Fibroblast of skin of scalp (primary cell): ENCODE measurements around the gene TCF4.

ENCODE experiments used
- DNase-seq: peaks from one replicate; pipeline ENCODE4 v3.0.0-alpha.2; 2013

The TCF4 gene

DNA sequence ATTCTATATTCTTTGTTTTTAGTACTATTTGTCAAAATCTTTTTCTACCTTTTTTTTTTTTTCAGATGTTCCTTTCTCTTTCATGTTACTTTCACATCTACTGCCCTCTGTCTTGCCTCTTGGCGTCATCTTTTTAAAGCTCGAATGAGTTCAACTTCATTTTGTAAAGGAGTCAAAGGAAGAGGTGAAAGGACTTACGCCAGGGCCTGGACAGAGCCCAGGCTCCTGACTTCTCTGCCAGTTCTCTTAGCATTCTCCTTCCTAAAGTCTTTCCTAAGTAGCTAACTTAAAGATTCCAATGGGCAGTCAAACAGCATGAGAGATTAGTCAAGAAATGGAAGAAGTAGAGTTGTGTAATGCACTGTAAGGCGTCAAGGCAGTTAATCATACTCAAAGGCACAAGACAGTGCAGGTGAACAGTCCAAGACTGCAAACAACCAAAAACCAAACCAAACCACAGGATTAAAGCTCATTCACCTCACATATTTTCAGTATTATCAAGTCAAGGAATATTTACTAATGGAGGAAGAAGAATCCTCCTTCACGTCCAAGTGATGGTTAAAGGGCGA lies 301.7 kb downstream of the TCF4 start:
- no peak for DNase-seq

DNA sequence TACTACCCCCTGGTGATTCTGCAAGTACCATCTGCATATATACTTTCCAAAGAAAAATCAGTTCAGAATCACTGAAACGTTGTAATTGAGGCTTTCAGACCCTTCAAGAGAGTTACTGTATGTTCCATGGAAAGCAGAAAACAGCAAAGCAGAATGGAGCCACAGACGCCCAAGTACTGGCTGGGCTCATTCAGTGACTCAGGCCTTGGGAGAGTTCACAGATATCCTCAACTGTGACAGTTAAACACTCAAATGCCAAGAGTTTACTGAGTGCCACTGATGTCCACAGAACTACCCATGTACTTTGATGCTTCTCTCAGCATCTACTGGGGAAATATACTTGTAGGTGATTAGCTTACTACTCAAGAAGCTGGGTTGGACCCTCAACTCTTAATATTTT lies 303.4 kb downstream of the TCF4 start:
- no peak for DNase-seq

DNA sequence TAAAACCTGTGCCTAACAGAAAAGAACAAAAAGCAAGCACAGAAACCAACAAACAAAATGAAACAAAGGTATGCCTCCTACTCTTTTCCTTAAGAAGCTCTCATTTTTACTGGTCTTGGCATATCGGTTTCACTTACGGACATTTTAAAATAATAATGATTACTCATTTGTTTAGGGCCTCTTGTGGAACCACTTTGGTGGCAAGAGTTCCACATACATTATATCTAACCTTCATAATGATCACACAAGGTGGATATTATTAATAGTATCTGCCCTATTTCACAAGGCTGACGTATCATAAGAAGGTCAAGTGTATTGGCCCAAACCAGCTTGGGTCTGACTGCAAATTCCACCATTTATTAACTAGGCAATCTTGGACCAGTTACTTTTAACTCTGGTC lies 304.7 kb downstream of the TCF4 start:
- no peak for DNase-seq

DNA sequence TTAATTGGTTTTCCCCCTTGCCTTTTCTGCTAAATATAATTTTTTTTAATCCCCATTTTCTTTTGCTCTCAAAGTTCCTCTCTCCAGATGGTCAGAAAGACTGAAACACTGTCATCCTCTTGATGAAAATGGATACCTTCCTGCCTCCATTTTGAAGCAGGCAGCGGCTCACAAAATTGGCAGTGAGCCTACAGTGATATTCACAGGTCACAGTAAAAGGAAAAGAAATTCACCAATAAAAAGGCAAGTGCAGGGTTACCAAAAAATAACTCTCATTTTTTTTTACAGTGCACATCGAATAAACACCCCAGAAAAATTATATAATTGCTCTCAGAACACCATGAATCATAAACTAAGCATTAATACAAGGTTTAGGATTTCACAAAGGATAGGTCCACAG lies 307.5 kb downstream of the TCF4 start:
- peak; percentile 50 for DNase-seq

DNA sequence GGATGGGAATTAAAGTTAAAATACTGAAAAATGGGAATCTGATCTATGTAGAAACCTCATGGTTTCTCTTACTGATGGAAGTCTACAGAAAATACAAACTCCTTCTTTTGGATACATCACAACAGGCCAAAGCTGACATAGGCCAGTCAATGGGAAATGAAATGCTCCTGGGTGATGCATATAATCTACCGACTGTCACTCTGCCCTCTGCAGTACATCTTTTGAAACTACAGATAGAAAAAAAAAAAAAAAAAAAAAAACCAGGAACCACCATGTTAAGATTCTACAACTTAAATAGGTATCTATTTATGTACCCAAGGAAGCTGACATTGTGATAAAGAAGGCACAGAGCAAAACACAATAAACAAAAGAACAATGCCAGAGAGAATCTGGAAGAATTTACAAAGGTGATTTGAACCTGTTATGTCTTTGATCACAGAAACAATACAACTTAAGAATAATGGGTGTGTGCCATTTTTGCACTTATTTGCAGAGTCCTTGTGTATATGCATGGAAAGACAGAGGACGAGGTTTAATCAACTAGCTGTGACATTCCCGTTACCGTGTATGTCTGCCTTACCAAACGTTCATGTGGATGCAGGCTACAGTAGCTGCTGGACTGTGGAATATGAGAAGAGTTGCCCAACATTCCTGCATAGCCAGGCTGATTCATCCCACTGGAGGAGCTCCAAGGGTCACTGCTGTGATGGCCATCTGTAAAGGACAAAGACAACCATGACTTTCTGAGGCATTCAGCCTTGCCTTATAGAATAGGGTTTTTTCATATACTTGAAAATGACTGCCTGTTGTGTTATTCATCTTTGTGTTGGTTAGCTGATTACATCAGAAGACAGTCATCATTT lies 312.7 kb downstream of the TCF4 start:
- DNase-seq = peak; percentile 67

DNA sequence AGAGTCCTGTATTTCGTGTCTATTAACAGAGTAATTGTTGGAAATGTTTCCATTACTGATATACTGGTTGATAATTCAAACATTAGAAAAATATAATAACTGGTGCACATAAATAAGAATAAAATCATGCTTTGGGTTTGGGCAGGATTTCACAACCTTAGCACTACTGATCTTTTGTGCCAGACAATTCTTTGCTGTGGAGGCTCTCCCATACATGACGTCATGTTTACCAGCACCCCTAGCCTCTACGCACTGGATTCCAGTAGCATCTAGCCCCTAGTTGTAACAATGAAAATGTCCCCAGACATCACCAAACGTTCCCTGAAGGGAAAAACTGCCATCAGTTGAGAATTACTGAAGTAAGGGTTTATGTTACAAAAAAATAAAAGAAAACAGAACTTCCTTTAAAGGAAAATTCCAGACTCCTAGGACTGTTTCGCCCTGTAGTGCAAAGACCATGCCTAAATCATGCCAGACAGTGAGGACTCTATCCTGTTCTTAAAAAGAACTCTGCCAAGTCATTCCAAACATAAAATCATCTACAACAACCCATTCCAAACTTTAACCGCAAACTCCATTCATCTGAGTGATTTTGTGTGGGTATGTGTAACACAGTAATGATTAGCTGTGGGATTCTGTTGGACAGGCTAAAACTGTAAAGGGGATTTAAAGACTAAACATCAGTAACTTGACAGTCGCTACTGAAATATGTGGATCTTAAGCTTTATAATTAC lies 315.3 kb downstream of the TCF4 start:
- DNase-seq = peak; percentile 88

DNA sequence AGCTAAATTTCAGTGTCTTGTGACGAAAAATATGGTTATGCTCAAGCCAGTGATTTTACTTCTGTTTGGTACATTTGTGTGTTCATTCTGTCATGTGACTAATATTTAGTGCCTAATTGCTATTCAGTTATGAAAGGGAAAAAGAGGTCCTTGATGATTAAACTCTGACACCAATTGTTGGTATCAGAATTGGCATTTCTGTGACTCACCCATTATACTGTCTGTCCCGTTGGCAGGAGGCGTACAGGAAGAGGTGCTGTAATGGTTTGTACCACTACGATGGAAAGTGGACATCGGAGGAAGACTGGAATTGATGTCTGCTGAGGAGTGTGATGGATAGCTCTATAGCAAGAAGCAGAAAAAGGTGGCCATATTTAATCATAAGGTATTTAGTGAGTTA lies 318.4 kb downstream of the TCF4 start:
- DNase-seq = no peak

DNA sequence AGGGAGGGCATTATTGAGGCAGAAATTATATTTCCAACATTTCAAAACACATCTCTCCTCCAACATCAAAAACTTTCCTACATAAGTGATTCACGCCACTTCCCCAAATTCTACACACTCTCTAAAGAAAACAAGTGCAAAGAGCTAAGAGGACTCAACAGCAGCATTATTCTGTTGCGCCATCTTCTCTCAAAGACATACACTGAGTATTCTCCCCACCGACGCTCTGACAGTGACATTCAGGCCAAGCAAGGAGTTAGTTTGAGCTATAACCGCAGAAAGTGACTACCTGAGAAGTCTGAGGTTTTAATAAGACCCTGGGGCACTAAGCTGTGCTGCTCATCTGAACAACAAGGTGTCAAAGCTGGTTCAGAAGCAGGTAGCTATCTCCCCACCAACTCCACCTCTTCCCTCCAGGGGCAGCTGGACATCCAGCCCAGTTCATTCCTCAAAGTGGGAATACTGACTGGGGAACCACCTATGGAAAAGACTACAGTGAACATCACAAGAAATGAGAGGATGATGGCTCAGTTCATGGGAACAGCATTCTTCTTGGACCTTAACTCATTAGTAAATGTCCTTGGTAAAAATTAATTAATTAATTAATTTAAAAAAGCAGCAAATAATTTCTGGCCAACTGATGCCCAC lies 319.2 kb downstream of the TCF4 start:
- DNase-seq = no peak

DNA sequence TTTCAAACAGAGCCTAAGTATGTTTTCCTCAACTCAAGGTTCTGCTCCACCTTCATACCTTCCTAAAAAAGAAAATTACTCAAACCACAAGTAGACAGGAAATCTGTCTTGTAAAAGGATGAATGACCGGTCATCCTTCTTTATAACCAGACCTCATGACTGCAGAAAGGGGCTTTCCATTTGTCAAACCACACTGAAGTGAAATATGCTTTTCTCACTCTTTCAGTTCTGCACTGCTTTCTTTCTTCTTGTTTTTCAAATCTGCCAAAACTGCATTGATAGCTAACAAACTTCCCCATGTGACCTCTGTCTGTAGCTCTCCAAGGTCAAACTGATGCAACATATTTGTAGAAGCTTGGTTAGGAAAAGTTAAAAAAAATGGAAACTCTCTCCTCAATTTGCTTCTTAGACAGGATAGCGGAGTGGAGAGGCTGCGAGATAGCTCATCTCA lies 319.8 kb downstream of the TCF4 start:
- DNase-seq = no peak

DNA sequence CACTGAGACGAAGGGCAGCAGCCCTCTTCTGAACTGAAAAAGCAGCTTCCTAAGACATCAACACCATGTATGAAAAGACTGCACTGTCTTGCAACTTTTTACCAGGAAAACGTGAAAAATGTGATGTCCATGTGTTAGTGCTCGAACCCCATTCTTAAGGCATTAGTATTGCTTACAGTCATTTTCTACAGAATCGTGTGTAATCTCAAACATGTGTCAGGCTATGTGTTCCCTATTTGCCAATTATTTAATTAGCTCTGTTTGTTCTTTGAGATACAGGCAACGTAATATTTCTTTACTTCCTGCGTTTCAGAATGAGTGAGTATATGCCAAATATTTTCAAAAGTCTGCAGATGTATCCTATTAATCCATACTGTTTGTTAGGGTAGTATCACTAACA lies 321.0 kb downstream of the TCF4 start:
- DNase-seq = peak; percentile 66

DNA sequence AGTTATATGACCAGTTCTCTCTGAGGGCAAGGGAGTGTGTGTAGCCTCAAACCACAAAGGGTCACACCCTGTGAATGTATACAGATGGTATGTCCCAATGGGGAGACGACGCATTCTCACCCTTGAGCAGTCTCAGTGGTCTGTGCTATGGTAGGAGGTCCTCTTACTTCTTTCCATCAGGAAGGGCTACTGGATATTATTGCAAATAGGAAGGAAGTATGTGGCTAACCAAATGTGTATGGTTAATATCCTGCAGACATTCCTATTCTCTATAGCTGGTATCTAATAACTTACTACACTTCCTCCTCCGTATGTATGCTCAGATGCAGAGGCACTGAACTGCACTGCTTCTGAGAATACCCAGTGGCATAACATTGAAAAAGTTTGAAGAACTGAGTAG lies 322.0 kb downstream of the TCF4 start:
- peak; percentile 89 for DNase-seq

DNA sequence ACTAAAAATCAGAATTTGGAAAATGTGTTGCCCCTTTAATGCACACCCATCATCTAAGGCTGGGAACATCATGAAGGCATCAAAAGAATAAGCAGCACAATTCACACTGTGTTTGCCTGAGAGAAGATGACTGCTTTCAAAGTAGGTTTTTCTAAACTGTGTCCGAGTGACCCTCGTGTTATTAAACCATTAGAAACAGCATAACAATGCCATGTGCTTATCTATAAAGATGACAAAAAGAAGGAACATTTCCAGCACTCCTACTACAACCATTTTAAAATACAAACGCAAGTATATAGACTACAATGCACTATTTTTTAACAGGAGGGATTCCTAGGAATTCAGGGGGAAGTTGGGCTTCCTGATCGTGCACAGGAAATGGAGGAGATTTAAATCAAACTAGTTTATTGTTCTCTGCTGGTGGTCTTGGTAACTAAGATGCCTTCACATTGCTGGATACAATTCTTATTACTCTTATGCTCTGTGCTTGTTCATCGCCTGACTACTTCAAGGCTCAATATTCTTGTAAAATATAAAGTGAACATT lies 322.8 kb downstream of the TCF4 start:
- DNase-seq = no peak

DNA sequence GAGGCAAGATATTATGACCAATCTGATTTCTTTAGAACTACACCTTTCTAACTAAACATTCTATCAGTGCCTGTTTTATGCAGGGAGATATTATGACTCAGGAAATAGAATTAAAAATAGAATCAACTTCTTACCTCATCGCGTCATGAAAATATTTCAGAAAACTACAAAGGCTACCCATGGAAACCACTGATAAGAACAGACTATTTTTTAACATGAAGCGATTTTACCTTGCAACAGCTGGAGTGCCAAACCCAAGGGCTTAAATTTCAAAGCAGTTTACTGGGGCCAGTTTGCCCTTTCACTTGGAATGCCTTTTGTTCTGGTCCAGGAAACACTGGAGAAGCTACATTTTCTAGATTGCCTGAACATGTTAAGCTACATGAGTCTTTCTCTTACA lies 323.9 kb downstream of the TCF4 start:
- DNase-seq = no peak

DNA sequence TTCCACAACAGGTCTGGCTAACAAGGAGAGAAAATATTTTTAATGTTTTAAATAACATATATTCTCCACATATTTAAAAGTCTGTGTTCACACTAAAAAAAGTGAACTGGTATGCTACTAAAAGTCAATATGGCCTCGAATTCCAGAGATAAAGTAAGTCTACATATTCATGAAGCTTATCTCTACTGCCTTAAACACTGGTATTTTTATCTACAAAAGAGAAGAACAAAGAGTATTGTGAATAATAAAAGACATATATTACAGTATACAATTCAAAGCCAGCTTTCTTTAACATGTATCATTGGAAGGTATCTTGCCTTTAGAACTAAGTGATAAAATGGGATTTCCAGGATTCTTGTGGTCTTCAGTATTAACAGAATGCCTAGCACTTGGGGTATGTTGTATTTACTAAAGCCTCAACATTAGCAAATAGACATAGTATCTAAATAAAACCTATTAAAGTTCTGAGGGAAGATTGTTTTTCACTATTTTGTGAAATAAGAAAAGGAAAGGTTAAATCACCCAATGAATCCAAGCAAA lies 325.9 kb downstream of the TCF4 start:
- DNase-seq = no peak

DNA sequence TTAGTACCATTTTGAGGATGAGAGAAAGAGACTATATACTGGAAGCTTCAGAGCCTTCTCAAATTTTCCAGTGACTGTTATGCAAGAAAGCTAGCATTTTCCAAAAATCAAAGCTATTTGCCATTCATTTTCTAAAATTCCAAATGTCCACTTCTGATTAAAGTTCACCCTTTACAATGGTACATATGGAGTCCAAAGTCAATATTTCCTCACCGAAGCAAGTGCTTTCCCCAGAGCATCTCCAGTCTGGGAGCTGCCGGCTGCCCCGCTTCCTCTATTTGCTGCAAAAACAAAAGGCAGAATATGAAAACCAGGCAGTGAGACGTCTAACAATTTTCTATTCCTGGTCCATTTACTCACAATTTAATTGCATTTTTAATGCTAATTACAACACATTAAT lies 326.7 kb downstream of the TCF4 start:
- no peak for DNase-seq

DNA sequence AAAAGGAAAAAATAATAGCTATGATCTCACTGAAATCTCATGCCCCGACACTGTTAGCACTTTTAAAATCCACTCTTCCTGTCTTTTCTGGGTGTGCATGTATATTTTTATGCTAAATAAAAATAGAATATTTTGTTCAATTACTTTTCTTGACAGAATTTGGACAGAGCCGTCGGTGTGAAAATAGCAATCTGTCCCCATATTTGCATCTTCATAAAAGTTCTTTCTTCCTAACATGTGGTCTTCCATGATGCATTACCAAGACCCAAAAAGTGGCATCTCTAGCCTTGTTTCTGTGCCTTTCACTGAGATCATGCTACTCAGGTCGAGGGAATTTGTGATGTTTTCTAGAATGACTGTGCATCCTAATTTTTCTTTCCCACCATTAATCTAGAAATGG lies 329.9 kb downstream of the TCF4 start:
- no peak for DNase-seq

DNA sequence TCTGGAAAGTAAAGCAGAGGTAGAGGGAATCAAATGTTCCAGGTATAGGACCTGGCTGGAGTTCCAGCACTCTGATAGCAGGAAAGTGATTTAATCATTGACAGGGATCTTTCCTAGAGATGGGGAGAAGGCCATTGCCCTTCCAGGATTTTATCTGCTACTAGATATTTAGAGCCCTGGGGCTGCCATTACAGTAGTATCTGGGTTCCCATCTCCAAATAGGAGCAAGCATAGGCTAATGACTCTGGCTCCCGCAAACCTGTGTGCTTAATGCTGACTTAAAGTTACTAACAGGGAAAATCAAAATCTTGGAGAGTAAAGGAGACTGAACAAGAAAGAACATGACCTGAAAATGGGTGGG lies 331.1 kb downstream of the TCF4 start:
- no peak for DNase-seq

DNA sequence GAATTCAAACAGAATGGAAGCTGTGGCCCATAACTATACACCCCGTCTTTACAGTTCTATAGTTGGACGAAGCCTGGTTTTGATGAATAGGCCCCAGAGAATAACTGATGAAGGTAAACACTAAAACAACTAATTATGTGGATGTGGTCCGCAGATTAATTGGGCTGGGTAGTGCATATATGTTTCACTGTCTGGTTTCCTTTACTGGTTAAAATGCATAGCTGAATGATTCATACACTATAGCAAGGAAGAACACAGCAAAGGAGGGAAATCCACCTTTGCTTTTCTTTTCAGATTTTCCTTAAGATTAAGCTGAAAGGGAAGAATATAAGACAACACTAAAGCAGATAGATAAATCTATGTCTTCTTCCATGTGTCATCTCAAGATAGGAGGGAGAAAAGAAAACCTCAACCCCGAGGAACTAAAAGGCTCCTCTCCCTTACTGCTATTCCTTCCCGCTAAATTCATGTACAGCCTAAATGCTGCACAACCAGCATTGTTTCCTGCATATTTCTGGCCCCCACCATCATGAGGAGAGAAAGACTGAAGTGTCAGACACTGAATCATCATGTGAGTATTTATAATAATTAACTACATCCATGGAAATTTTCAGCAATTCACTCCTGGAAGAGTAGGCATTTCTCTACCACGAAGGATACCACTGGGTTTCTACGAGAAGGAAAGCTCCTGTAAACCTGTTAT lies 331.6 kb downstream of the TCF4 start:
- peak; percentile 90 for DNase-seq

DNA sequence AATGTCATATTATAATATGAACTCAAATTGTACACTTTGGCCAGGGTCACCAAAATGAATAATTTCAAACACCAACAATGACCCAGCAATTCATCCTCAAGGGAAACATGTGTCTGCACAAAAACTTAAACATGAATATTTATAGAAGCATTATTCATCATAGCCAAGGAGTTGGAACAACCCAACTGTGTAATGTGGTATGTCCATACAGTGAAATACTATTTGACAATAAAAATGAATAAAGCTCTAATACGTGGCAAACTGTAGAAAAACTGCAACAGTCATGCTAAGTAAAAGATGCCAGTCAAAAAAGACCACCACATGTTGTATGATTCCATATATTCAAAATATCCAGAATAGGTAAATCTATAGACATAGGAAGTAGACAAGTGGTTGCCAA lies 334.2 kb downstream of the TCF4 start:
- DNase-seq = no peak

DNA sequence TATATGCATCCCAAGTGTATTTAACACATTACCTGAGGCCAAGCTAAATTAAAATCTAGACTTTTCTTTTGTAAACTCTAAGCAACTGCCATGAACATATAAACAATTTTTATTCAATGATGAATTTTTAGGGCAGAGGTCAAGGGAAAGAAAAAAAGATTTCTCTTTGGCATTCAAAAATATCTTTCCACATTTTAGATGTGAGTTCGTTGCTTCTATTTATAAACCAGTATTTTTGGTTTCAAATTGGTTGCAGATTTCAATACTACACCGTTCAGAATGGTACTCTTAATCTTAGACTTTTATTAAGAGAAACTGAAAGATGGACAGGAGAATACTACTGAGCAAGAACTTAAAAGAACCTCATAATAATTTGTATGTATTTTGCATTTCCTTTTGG lies 335.1 kb downstream of the TCF4 start:
- no peak for DNase-seq

DNA sequence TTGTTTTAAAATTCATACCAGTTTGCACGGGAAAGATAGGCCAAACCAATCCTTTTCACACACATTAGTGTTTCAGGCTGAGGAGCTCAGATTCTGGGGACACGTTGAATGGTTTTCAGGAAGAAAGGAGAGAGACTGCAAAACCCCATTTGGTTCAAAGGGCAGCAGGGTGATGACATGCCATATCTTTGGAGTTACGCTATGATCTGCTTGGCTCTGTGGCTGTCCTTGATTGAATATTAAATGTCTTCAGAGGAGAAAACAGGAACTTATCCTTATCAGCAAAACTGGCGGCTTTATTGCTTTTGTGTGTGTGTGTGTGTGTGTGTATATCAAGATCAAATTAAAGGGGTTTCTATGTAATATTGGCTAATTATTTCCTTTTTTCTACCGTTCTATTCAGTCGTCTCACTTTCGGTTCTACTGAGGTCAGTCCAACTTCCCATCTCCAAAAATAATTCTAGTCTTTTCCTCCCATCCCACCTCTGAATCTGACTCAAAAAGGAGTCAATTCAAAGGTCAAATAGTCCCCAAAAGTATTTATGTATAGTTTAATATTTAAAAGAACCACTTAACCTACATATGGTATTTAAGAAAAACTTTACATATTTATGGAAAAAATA lies 335.8 kb downstream of the TCF4 start:
- DNase-seq = no peak
